H1 (cell line): ENCODE measurements around the gene PITRM1. TPM values are rescaled to one million over a fixed set of nuclear protein-coding genes. Genes with fewer than 3 reads are reported as not detected.

Experiments
- CTCF ChIA-PET: fragments of 300-600 bp; sonication (Branson Sonifier 250); formaldehyde crosslinking; loops from one replicate; lab custom pipeline; 2021; ENCODE audit not compliant: partially characterized antibody; lab: Charles Lee
- POLR2A ChIA-PET: fragments of 300-600 bp; sonication (Branson Sonifier 250); formaldehyde crosslinking; loops from one replicate; lab custom pipeline; 2021; ENCODE audit warnings: inconsistent platforms; ENCODE audit not compliant: partially characterized antibody; lab: Charles Lee
- DNase-seq, 2 experiments: peaks; one replicate each; pipeline versions ENCODE4 v3.0.0 to v3.0.0-alpha.2; 2010 to 2022; ENCODE audit warnings: low spot score in 2 of 2, low read depth in 1 of 2, mixed read lengths in 1 of 2
- FAIRE-seq: peaks from 2 replicates; lab custom pipeline; 2011; peaks lifted over from hg19 to GRCh38; lab: Jason Lieb, UNC
- H2AFZ ChIP-seq: 2 replicates; pipeline ENCODE4 v1.8.1; 2012; ENCODE audit warnings: low read length, inconsistent platforms
- H2AK5ac ChIP-seq: 2 replicates; pipeline ENCODE4 v1.6.1; 2013; ENCODE audit warnings: low read depth, low read length
- H2BK120ac ChIP-seq: replicated peaks from 2 replicates; pipeline ENCODE3; 2013; ENCODE audit warnings: low read depth, low read length, inconsistent platforms
- H2BK12ac ChIP-seq: 2 replicates; pipeline ENCODE4 v1.6.1; 2013; ENCODE audit warnings: low read depth, low read length
- H2BK15ac ChIP-seq: 2 replicates; pipeline ENCODE4 v1.6.1; 2013; ENCODE audit warnings: low read length
- H2BK20ac ChIP-seq: 2 replicates; pipeline ENCODE4 v1.6.1; 2013; ENCODE audit warnings: low read length
- H2BK5ac ChIP-seq: 2 replicates; pipeline ENCODE4 v1.6.1; 2013; ENCODE audit warnings: low read depth, low read length
- H3K14ac ChIP-seq: 2 replicates; pipeline ENCODE4 v1.6.1; 2013; ENCODE audit warnings: inconsistent platforms; ENCODE audit not compliant: insufficient read length
- H3K18ac ChIP-seq: 2 replicates; pipeline ENCODE4 v1.6.1; 2013; ENCODE audit warnings: low read length; ENCODE audit errors: extremely low read depth
- H3K23ac ChIP-seq: 2 replicates; pipeline ENCODE4 v1.6.1; 2013; ENCODE audit warnings: inconsistent platforms; ENCODE audit not compliant: insufficient read length
- H3K23me2 ChIP-seq: 2 replicates; pipeline ENCODE4 v1.6.1; 2013; ENCODE audit warnings: low read depth, low read length
- H3K27ac ChIP-seq: 2 replicates; pipeline ENCODE4 v1.6.1; 2011; ENCODE audit warnings: low read depth, low read length, inconsistent platforms
- H3K27me3 ChIP-seq, 4 experiments: replicated peaks in 1 of 4; 1 replicate in 1 of 4; 2 replicates in 3 of 4; pipeline versions ENCODE4 v1.6.1 to v1.8.1; 2011 to 2013; ENCODE audit warnings: low read length in 3 of 4, mild to moderate bottlenecking in 3 of 4, inconsistent platforms in 2 of 4, mixed read lengths in 2 of 4, moderate library complexity in 1 of 4; ENCODE audit not compliant: control insufficient read depth in 3 of 4, insufficient read depth in 3 of 4; ENCODE audit errors: extremely low read depth in 1 of 4
- H3K36me3 ChIP-seq, 4 experiments: 2 replicates each; pipeline versions ENCODE4 v1.6.1 to v1.8.1; 2011 to 2013; ENCODE audit warnings: mild to moderate bottlenecking in 4 of 4, low read length in 3 of 4, moderate library complexity in 2 of 4, control low read depth in 1 of 4, inconsistent platforms in 1 of 4; ENCODE audit not compliant: insufficient read depth in 4 of 4, control insufficient read depth in 2 of 4
- H3K4ac ChIP-seq: replicated peaks from 2 replicates; pipeline ENCODE3; 2013; ENCODE audit warnings: low read length, low read depth, mixed read lengths, inconsistent platforms; ENCODE audit not compliant: insufficient read length
- H3K4me1 ChIP-seq, 4 experiments: replicated peaks in 1 of 4; 1 replicate in 1 of 4; 2 replicates in 3 of 4; pipeline versions ENCODE4 v1.6.1 to v1.8.1; 2011 to 2013; ENCODE audit warnings: low read length in 3 of 4, inconsistent platforms in 2 of 4, mixed read lengths in 1 of 4; ENCODE audit not compliant: insufficient read depth in 4 of 4, control insufficient read depth in 3 of 4
- H3K4me2 ChIP-seq, 2 experiments: 2 replicates each; pipeline versions ENCODE4 v1.6.1 to v1.8.1; 2011 to 2013; ENCODE audit warnings: low read depth in 2 of 2, low read length in 2 of 2, control low read depth in 1 of 2, inconsistent platforms in 1 of 2, mild to moderate bottlenecking in 1 of 2; ENCODE audit not compliant: insufficient read depth in 1 of 2
- H3K4me3 ChIP-seq, 4 experiments: fragments of 200-600, 300-600 bp in 1 of 4; sonication (generic), shearing (Covaris generic), sonication (Bioruptor Twin) in 1 of 4; 2 replicates each; pipeline versions ENCODE4 v1.5.1 to v1.8.1; 2011 to 2016; ENCODE audit warnings: low read length in 4 of 4, low read depth in 3 of 4, control low read depth in 2 of 4, inconsistent platforms in 2 of 4, mild to moderate bottlenecking in 2 of 4, mixed read lengths in 1 of 4, moderate library complexity in 1 of 4; ENCODE audit not compliant: insufficient read depth in 2 of 4; ENCODE audit errors: extremely low read depth in 1 of 4
- H3K56ac ChIP-seq: replicated peaks from 2 replicates; pipeline ENCODE3; 2013; ENCODE audit warnings: low read depth, mild to moderate bottlenecking, mixed read lengths, low read length, inconsistent platforms; ENCODE audit not compliant: insufficient read length
- H3K79me1 ChIP-seq: 2 replicates; pipeline ENCODE4 v1.6.1; 2013; ENCODE audit warnings: low read depth, low read length, control low read depth
- H3K79me2 ChIP-seq, 2 experiments: 2 replicates each; pipeline versions ENCODE4 v1.6.1 to v1.8.1; 2012 to 2013; ENCODE audit warnings: low read length in 2 of 2, mild to moderate bottlenecking in 2 of 2, inconsistent platforms in 1 of 2; ENCODE audit not compliant: insufficient read depth in 2 of 2, control insufficient read depth in 1 of 2
- H3K9ac ChIP-seq, 4 experiments: replicated peaks in 1 of 4; 1 replicate in 1 of 4; 2 replicates in 3 of 4; pipeline versions ENCODE4 v1.6.1 to v1.8.1; 2011 to 2013; ENCODE audit warnings: low read depth in 3 of 4, low read length in 3 of 4, control low read depth in 2 of 4, mild to moderate bottlenecking in 2 of 4, moderate library complexity in 2 of 4, inconsistent platforms in 1 of 4; ENCODE audit errors: extremely low read depth in 1 of 4
- H3K9me3 ChIP-seq, 2 experiments: 2 replicates each; pipeline versions ENCODE4 v1.6.1 to v1.8.1; 2012 to 2013; ENCODE audit warnings: mild to moderate bottlenecking in 2 of 2, moderate library complexity in 2 of 2, control low read depth in 1 of 2, inconsistent platforms in 1 of 2, low read depth in 1 of 2, low read length in 1 of 2, mixed read lengths in 1 of 2; ENCODE audit not compliant: insufficient read depth in 2 of 2
- H4K20me1 ChIP-seq, 2 experiments: replicated peaks in 1 of 2; 2 replicates each; pipeline versions ENCODE3 to v1.8.1; 2011 to 2013; ENCODE audit warnings: inconsistent platforms in 2 of 2, low read length in 2 of 2, mild to moderate bottlenecking in 1 of 2; ENCODE audit not compliant: insufficient read depth in 2 of 2, control insufficient read depth in 1 of 2
- H4K5ac ChIP-seq: 2 replicates; pipeline ENCODE4 v1.6.1; 2013; ENCODE audit warnings: low read length, low read depth, mixed read lengths, inconsistent platforms; ENCODE audit not compliant: insufficient read length
- H4K8ac ChIP-seq: 2 replicates; pipeline ENCODE4 v1.8.0; 2013; ENCODE audit warnings: mild to moderate bottlenecking, moderate library complexity, low read length, inconsistent platforms; ENCODE audit not compliant: insufficient read depth; ENCODE audit errors: extremely low read depth
- H4K91ac ChIP-seq: replicated peaks from 2 replicates; pipeline ENCODE3; 2013; ENCODE audit warnings: low read length, mixed read lengths, inconsistent platforms; ENCODE audit not compliant: insufficient read length
- BRCA1 ChIP-seq: IDR thresholded peaks from 2 replicates; pipeline ENCODE4 v1.6.1; 2012; ENCODE audit warnings: low read depth, low read length, improper control_type of control experiment
- E2F6 ChIP-seq: IDR thresholded peaks from 2 replicates; pipeline ENCODE4 v1.6.1; 2012; ENCODE audit warnings: inconsistent platforms
- FOSL1 ChIP-seq: IDR thresholded peaks from 2 replicates; pipeline ENCODE4 v1.6.1; 2011; ENCODE audit warnings: mild to moderate bottlenecking, low read depth, low read length, moderate library complexity; ENCODE audit not compliant: insufficient read depth
- MAFK ChIP-seq: IDR thresholded peaks from 2 replicates; pipeline ENCODE4 v1.6.1; 2012; ENCODE audit warnings: low read depth, mild to moderate bottlenecking, improper control_type of control experiment, low read length
- WGBS, 2 experiments: shearing (Covaris generic) in 1 of 2; methylation state at CpG; one replicate each; pipeline versions ENCODE4 v1.1.6 to v1.1.7; 2013 to 2015; ENCODE audit warnings: low lambda C conversion rate in 2 of 2, mixed read lengths in 2 of 2, inconsistent platforms in 1 of 2, low coverage in 1 of 2, missing lambda C conversion rate in 1 of 2; ENCODE audit not compliant: insufficient replicate concordance in 2 of 2, insufficient coverage in 1 of 2, insufficient read length in 1 of 2; ENCODE audit errors: extremely low coverage in 1 of 2, missing lambda C conversion rate in 1 of 2; 5-methylcytosine and 5-hydroxymethylcytosine counted together
- polyA plus RNA-seq, 7 experiments: library from polyadenylated mRNA; depleted of rRNA in 3 of 7; stranded (reverse) in 5 of 7; unstranded in 2 of 7; fragments of >200 nt in 5 of 7; fragments of 200-250 nt in 2 of 7; gene quantifications; 1 replicate in 5 of 7; 2 replicates in 1 of 7; 4 replicates in 1 of 7; pipeline versions ENCODE4 v1.2.1 to v1.2.3, GENCODE V29; 2011 to 2013; ENCODE audit warnings: missing spikeins in 2 of 7, mixed read lengths in 2 of 7
- total RNA-seq: library from RNA; stranded (reverse); fragmentation: NEBNext Ultra II Directional; extraction: Animal tissue kit (Norgen Biotek cat#: 25700); gene quantifications from 2 replicates; pipeline ENCODE4 v1.2.1, GENCODE V29; 2021
- TF ChIP-seq, protein P1 (sequence below): IDR thresholded peaks from 2 replicates; pipeline ENCODE4 v1.6.1; 2012; ENCODE audit warnings: low read length, inconsistent platforms

The PITRM1 gene
- total and polyA plus RNA-seq, 2 of the 8 experiments (the other 6 are each of a cell fraction or from before 2014, with no cell fraction given), result 18.6 to 31.5 TPM

DNA sequence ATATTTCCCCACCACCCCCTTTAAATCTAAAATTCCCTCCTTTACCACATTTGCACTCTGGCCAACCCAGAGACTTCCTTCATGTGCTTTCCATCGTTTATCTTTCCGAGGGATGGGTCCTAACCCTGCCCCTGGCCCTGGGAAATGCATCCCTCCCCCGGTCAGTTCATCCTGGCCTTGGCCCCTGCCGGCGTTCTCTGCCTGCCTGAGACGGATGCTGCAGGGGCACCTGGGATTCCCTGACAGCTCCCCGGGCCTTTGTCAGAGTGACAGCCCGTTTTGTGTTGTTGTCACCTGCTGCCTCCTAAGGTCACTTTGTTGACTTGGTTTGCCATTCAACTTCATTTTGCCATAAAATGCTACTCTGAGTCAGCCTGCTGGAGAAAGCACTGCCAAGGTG lies 34.8 kb upstream of the PITRM1 start:
- Histone ChIP-seq H4K91ac (no peak overlapping the region), H2BK15ac (no peak overlapping the region), H3K4me1 (no peaks in the 10 kb centered on the region), H3K23ac (no peak overlapping the region), H3K56ac (no peak overlapping the region), H2BK5ac (no peak overlapping the region), H2BK120ac (no peak overlapping the region), H3K27me3 (no peaks in the 10 kb centered on the region), H3K79me2 (no peaks in the 10 kb centered on the region), H3K27ac (no peak overlapping the region), H3K4me2 (no peak overlapping the region), H2BK12ac (no peak overlapping the region), H2AFZ (no peak overlapping the region), H3K36me3 (no peaks in the 10 kb centered on the region), H2AK5ac (no peak overlapping the region), H3K79me1 (no peaks in the 10 kb centered on the region), H2BK20ac (no peak overlapping the region), H3K9ac (no peak overlapping the region), H3K23me2 (no peaks in the 10 kb centered on the region), H4K5ac (no peak overlapping the region), H3K9me3 (no peaks in the 10 kb centered on the region), H3K18ac (no peak overlapping the region), H3K14ac (no peak overlapping the region), H4K20me1 (no peaks in the 10 kb centered on the region), H3K4me3 (no peak overlapping the region), H3K4ac (no peak overlapping the region), H4K8ac (no peak overlapping the region; the same call in 1 of the 2 replicates)
- 93% methylated on average over 8 of the region's 8 CpGs; no CpG with 5 or more reads in 1 of the 2 experiments for WGBS, 2 experiments
- FAIRE-seq (no peak), DNase-seq (no peak)
- CTCF ChIA-PET, result interaction anchor here (0.6 kb wide), 1 partner anchor 11 kb away, joined by 3 read pairs; no protein-coding TSS in a partner anchor
- POLR2A ChIA-PET, result no interaction called here
- TF ChIP-seq BRCA1, result no peak
- TF ChIP-seq, protein P1, sequence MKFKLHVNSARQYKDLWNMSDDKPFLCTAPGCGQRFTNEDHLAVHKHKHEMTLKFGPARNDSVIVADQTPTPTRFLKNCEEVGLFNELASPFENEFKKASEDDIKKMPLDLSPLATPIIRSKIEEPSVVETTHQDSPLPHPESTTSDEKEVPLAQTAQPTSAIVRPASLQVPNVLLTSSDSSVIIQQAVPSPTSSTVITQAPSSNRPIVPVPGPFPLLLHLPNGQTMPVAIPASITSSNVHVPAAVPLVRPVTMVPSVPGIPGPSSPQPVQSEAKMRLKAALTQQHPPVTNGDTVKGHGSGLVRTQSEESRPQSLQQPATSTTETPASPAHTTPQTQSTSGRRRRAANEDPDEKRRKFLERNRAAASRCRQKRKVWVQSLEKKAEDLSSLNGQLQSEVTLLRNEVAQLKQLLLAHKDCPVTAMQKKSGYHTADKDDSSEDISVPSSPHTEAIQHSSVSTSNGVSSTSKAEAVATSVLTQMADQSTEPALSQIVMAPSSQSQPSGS, result no peak
- no peak for TF ChIP-seq FOSL1
- no peak for TF ChIP-seq E2F6
- TF ChIP-seq MAFK, result no peak
